ENCODE measurements around the gene DGCR8.

DNA sequence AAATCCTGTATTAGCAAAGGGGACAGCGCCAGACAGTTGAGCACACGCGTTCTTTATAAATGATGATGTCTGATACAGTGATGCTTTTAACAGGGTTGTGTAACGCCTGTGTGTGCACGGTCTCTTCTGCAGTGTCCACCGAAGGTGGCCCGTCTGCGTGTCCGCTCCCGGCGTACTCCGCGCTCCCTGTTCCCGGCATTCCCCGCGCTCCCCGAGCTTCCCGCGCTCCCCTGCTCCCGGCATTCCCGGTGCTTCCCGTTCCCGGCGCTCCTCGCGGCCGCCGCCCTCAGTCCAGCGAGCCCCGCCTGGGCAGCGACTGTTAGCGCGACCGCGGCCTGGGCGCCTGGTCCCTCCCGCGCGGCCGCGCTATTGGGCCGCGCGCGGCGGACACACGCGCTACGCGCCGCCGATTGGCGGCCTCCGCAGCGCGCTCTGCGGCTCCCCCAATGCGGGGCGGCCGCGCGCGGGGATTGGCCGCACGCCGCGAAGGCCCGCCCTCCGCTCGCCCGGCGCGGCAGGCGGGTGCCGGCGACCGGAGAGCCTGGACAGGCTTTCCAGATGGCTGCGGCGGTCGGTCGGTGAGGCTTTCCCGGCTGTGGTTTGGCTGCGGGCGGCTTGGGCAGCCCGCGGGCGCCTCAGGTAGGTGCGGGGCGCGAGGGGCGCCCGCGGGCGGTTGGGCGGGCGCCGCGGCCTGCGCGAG lies at the start of gene DGCR8:
- TF ChIP-seq, protein P1, sequence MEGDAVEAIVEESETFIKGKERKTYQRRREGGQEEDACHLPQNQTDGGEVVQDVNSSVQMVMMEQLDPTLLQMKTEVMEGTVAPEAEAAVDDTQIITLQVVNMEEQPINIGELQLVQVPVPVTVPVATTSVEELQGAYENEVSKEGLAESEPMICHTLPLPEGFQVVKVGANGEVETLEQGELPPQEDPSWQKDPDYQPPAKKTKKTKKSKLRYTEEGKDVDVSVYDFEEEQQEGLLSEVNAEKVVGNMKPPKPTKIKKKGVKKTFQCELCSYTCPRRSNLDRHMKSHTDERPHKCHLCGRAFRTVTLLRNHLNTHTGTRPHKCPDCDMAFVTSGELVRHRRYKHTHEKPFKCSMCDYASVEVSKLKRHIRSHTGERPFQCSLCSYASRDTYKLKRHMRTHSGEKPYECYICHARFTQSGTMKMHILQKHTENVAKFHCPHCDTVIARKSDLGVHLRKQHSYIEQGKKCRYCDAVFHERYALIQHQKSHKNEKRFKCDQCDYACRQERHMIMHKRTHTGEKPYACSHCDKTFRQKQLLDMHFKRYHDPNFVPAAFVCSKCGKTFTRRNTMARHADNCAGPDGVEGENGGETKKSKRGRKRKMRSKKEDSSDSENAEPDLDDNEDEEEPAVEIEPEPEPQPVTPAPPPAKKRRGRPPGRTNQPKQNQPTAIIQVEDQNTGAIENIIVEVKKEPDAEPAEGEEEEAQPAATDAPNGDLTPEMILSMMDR (IDR thresholded peaks at IDR 0.05) = peak in 2 of 4 experiments; percentile 9 to 23
- peak; percentile 41 to 65 for TF ChIP-seq POLR2A (IDR thresholded peaks at IDR 0.05)
